Fibroblast of upper back skin (primary cell): ENCODE results near the gene PARN.
"Not testable (repeated sequence)": the region's sequence is repeated elsewhere in the genome, so short reads cannot be mapped to it uniquely, and the experiment has no call there.

ENCODE experiments used
- DNase-seq: peaks from one replicate; pipeline ENCODE4 v3.0.0-alpha.2; 2013

PARN gene

GRCh38 chr16:14423344-14423743 lies 206.7 kb downstream of the PARN start:
- DNase-seq: peak; percentile 35

- DNase-seq: no peak
These were observed 209.2 kb downstream of the PARN start for GRCh38 chr16:14420721-14421488.

- DNase-seq: not testable (repeated sequence)
These were observed 209.8 kb downstream of the PARN start for GRCh38 chr16:14420243-14420642.

- DNase-seq: no peak
These were observed 210.2 kb downstream of the PARN start for GRCh38 chr16:14419817-14420216.

- DNase-seq: no peak
These were observed 211.2 kb downstream of the PARN start for GRCh38 chr16:14418795-14419225.

- no peak for DNase-seq
These were observed 213.9 kb downstream of the PARN start for GRCh38 chr16:14416184-14416583.

GRCh38 chr16:14415291-14415690 lies 214.8 kb downstream of the PARN start:
- no peak for DNase-seq

GRCh38 chr16:14409563-14409962 lies 220.5 kb downstream of the PARN start:
- DNase-seq: peak; percentile 98

- no peak for DNase-seq
These were observed 222.2 kb downstream of the PARN start for GRCh38 chr16:14407786-14408399.

- no peak for DNase-seq
These were observed 224.2 kb downstream of the PARN start for GRCh38 chr16:14405611-14406537.

- DNase-seq: not testable (repeated sequence)
These were observed 227.1 kb downstream of the PARN start for GRCh38 chr16:14403001-14403389.

GRCh38 chr16:14402114-14403000 lies 227.7 kb downstream of the PARN start:
- DNase-seq: not testable (repeated sequence)

GRCh38 chr16:14401711-14402061 lies 228.4 kb downstream of the PARN start:
- DNase-seq: peak; percentile 48

GRCh38 chr16:14400978-14401710 lies 228.9 kb downstream of the PARN start:
- not testable (repeated sequence) for DNase-seq

- no peak for DNase-seq
These were observed 229.6 kb downstream of the PARN start for GRCh38 chr16:14400285-14400977.

GRCh38 chr16:14399378-14400284 lies 230.4 kb downstream of the PARN start:
- DNase-seq: peak; percentile 79

- peak; percentile 16 for DNase-seq
These were observed 231.9 kb downstream of the PARN start for GRCh38 chr16:14398014-14398717.

GRCh38 chr16:14395710-14396304 lies 234.3 kb downstream of the PARN start:
- DNase-seq: peak; percentile 86

- DNase-seq: no peak
These were observed 235.2 kb downstream of the PARN start for GRCh38 chr16:14394834-14395233.
